Lower lobe of right lung (tissue), 2 donors: ENCODE results near the gene SPTA1. TPM values are rescaled to one million over a fixed set of nuclear protein-coding genes. Genes with fewer than 3 reads are reported as not detected.
"Not testable (repeated sequence)": the region's sequence is repeated elsewhere in the genome, so short reads cannot be mapped to it uniquely, and the experiment has no call there.

Source experiments
- ATAC-seq, 2 donors: fragments of 200-7000 bp; cut with Tn5 transposase; one replicate each; pipeline ENCODE4 v1.9.1; 2020 to 2022; ENCODE audit warnings: mild to moderate bottlenecking in 2 of 2, moderate library complexity in 2 of 2
- DNase-seq: peaks from one replicate; pipeline ENCODE4 v3.0.0-alpha.2; 2020
- H3K27ac ChIP-seq: fragments of 200-600 bp; one replicate; pipeline ENCODE4 v1.8.0; 2022
- H3K27me3 ChIP-seq: fragments of 200-600 bp; one replicate; pipeline ENCODE4 v1.8.0; 2022; ENCODE audit warnings: low read depth
- H3K36me3 ChIP-seq: fragments of 200-600 bp; one replicate; pipeline ENCODE4 v1.8.0; 2022; ENCODE audit warnings: mild to moderate bottlenecking
- H3K4me1 ChIP-seq: fragments of 200-600 bp; one replicate; pipeline ENCODE4 v1.8.0; 2022
- H3K4me3 ChIP-seq: fragments of 200-600 bp; one replicate; pipeline ENCODE4 v1.8.0; 2022; ENCODE audit warnings: mild to moderate bottlenecking
- H3K9me3 ChIP-seq: fragments of 200-600 bp; one replicate; pipeline ENCODE4 v1.8.0; 2022
- intact Hi-C: fragments of 100-400 bp; cut with DNase I; formaldehyde crosslinking; loops from one replicate; pipeline ENCODE4 v1.11.0; 2022
- total RNA-seq: library from RNA; stranded (reverse); fragmentation: NEBNext Ultra II Directional; extraction: Animal tissue kit (Norgen Biotek cat#: 25700); gene quantifications from one replicate; pipeline ENCODE4 v1.2.1, GENCODE V29; 2021
- TF ChIP-seq, protein P1 (sequence below): fragments of 200-600 bp; IDR thresholded peaks from one replicate; pipeline ENCODE4 v1.8.0; 2022; ENCODE audit warnings: antibody characterized with exemption, mild to moderate bottlenecking
- donor health status: DM: no; HTN: yes; CAD: no; lungs with severe emphysema.

The SPTA1 gene
- total RNA-seq, 1 donor from 2014 or later: 0.50 TPM

DNA sequence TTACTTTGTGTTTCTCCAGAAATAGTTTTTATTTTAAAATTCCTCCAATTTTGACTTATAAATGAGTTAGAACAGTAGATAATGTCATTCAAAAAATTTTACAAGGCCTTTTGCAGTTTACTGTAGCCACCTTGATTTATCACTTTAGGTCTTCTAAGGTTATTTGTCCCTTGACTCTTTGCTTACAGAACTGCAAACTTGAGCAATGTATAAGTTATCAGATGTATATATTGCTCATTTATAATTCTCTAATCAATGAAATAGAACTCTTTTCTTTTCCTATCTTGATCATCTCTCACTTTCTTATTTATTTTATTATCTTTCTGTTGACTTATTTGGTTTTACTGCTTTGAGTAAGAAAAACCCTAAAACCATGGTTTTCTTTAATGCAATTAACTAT, 5.8 kb upstream of the SPTA1 start:
- no peak for ATAC-seq
- Histone ChIP-seq H3K27me3 (no peaks in the 10 kb centered on the region), H3K27ac (no peak overlapping the region), H3K9me3 (no peaks in the 10 kb centered on the region), H3K36me3 (no peaks in the 10 kb centered on the region), H3K4me3 (no peak overlapping the region), H3K4me1 (no peaks in the 10 kb centered on the region)
- no peak for DNase-seq
- intact Hi-C loops: no loop called here
- TF ChIP-seq, protein P1, sequence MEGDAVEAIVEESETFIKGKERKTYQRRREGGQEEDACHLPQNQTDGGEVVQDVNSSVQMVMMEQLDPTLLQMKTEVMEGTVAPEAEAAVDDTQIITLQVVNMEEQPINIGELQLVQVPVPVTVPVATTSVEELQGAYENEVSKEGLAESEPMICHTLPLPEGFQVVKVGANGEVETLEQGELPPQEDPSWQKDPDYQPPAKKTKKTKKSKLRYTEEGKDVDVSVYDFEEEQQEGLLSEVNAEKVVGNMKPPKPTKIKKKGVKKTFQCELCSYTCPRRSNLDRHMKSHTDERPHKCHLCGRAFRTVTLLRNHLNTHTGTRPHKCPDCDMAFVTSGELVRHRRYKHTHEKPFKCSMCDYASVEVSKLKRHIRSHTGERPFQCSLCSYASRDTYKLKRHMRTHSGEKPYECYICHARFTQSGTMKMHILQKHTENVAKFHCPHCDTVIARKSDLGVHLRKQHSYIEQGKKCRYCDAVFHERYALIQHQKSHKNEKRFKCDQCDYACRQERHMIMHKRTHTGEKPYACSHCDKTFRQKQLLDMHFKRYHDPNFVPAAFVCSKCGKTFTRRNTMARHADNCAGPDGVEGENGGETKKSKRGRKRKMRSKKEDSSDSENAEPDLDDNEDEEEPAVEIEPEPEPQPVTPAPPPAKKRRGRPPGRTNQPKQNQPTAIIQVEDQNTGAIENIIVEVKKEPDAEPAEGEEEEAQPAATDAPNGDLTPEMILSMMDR: no peak

DNA sequence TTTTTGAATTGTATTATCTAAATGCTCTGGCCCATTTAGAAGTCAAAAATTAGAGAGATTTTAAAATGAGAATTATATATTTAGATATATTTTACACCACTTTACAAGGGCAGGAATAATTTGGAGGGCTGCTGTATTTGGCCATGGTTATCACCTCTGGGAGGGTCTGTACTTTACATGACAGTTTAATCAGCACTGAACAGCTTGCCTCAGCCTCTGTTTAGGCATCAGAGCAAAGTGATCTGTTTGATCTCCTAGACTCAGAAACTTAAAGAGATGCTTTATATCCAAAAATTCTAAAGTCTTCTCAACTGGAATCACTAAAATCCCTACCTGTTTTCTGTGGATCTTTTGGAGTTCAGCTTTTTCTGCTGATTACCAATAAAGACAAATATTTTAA, 5.4 kb upstream of the SPTA1 start:
- no peak overlapping the region for H3K4me3 ChIP-seq
- H3K4me1 ChIP-seq: no peaks in the 10 kb centered on the region
- H3K9me3 ChIP-seq: no peaks in the 10 kb centered on the region
- no peaks in the 10 kb centered on the region for H3K36me3 ChIP-seq
- DNase-seq (no peak), ATAC-seq (no peak)
- TF ChIP-seq, protein P1: no peak
- H3K27me3 ChIP-seq: no peaks in the 10 kb centered on the region
- no peak overlapping the region for H3K27ac ChIP-seq
- intact Hi-C loops: no loop called here

DNA sequence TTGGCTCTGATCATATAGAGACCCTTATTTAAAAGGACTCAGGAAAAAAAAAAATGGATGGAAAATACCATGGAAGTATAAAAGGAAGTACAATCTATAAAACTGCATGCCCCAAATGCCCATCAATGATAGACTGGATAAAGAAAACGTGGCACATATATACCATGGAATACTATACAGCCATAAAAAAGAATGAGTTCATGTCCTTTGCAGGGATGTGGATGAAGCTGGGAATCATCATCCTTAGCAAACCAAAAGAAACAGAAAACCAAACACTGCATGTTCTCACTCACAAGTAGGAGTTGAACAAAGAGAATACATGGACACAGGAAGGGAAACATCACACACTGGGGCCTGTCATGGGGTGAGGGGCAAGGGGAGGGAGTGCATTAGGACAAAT, 4.6 kb upstream of the SPTA1 start:
- H3K9me3 ChIP-seq, intact Hi-C loops, H3K27me3 ChIP-seq, DNase-seq, ATAC-seq, H3K36me3 ChIP-seq, H3K4me3 ChIP-seq, H3K27ac ChIP-seq, H3K4me1 ChIP-seq: not testable (repeated sequence)

DNA sequence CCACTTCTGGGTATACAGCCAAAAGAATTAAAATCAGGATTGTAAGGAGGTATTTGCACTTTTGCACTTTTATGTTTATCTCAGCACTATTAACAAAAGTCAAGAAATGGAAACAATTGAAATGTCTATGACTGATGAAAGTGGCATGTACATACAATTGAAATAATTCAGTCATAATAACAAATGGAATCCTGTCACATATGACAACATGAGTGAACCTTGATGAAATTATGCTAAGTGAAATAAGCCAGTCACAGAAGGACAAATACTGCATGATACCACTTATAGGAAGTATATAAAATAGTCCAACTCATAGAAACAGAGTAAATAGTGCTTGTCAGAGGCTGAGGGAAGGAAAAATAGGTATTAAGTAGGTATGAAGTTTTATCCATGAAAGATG, 3.4 kb upstream of the SPTA1 start:
- Histone ChIP-seq H3K4me1 (no peaks in the 10 kb centered on the region), H3K36me3 (no peaks in the 10 kb centered on the region), H3K4me3 (no peak overlapping the region), H3K27ac (no peak overlapping the region), H3K9me3 (no peaks in the 10 kb centered on the region), H3K27me3 (peaks cover 3% of the 10 kb centered on the region)
- intact Hi-C loops: no loop called here
- ATAC-seq (no peak), DNase-seq (no peak)
- TF ChIP-seq, protein P1: no peak

DNA sequence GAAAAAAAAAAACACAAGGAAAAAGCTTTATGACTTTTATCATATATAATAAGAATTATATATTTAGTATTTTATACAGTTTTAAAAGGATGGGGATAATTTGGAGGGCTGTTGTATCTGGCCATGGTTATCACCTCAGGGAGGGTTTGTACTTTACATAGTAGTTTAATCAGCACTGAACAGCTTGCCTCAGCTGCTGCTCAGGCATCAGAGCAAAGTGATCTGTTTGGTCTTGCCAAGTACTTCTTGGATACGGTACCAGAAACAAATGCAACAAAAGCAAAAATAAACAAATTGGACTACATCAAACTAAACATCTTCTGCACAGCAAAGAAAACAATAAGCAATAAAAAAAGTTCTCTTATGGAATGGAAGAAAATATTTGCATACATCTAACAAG, 2.6 kb upstream of the SPTA1 start:
- no peak for DNase-seq
- no peaks in the 10 kb centered on the region for H3K9me3 ChIP-seq
- no peak for ATAC-seq
- no peak overlapping the region for H3K4me3 ChIP-seq
- no peak overlapping the region for H3K27ac ChIP-seq
- H3K27me3 ChIP-seq: peaks cover 3% of the 10 kb centered on the region
- no peaks in the 10 kb centered on the region for H3K4me1 ChIP-seq
- no peaks in the 10 kb centered on the region for H3K36me3 ChIP-seq
- TF ChIP-seq, protein P1: no peak
- intact Hi-C loops: no loop called here

DNA sequence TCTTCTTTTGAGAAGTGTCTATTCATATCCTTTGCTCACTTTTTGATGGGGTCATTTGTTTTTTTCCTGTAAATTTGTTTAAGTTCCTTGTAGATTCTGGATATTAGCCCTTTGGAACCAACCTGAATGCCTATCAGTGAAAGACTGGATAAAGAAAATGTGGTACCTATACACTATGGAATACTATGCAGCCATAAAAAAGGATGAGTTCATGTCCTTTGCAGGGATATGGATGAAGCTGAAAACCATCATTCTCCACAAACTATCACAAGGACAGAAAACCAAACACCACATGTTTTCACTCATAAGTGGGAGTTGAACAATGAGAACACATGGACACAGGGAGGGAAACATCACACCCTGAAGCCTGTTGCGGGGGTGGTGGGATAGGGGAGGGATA, 1.8 kb upstream of the SPTA1 start:
- H3K4me1 ChIP-seq, H3K27me3 ChIP-seq, intact Hi-C loops, DNase-seq, ATAC-seq, H3K4me3 ChIP-seq, H3K36me3 ChIP-seq, H3K9me3 ChIP-seq, H3K27ac ChIP-seq: not testable (repeated sequence)

DNA sequence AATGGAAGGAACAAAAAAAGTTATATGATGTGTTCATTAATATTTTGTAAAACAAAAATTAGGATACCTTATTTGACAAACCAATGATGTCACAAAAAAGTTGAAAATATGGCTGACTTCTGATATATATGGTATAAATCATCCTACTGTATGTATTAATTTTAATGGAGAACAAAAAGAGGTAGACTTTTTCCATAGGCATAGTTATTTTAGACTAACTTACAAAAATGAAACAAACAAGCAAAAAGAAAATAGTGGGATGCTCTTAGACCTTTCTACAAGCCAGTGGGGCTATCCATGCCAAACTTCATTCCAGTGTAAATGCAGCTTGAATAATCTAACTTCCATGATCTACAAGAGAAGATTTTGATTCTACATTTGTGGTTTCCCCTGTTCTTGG, 522 bp upstream of the SPTA1 start:
- intact Hi-C loops: no loop called here
- Histone ChIP-seq H3K9me3 (no peaks in the 10 kb centered on the region), H3K27me3 (peaks cover 3% of the 10 kb centered on the region), H3K4me3 (no peak overlapping the region), H3K27ac (no peak overlapping the region), H3K36me3 (no peaks in the 10 kb centered on the region), H3K4me1 (no peaks in the 10 kb centered on the region)
- TF ChIP-seq, protein P1: no peak
- no peak for ATAC-seq
- no peak for DNase-seq
